CD4-positive, alpha-beta T cell treated with Interleukin-4 for 4 hours (primary cell): Measurements from ENCODE around the gene BRS3.
"Not testable (repeated sequence)": the region's sequence is repeated elsewhere in the genome, so short reads cannot be mapped to it uniquely, and the experiment has no call there.

ENCODE experiments used
- DNase-seq: peaks from one replicate; pipeline ENCODE4 v3.0.0-alpha.2; 2020

BRS3 gene

DNA sequence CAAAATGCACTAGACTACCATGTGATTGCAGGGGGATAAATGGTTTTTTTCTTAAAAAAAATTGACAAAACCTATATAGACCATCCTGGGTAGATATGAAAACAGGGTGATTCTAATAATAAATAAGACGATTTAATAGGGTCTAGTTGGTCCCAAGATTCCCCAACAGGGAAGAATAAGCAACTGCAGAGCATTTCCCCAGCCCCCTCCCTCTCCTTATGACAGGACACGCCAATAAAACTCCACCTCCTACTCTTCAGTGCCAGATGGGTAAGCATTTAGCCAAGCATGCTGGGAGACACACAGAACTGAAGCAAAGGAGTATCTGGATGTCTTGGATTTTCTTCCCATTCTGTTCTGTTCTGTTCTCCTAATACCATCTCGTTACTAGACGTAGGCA, at the start of gene BRS3:
BRS3 (plus strand) TSS at position 301 of the 400 bp plus-strand sequence. CDS start 168 bp downstream, outside the sequence.
- no peak for DNase-seq

DNA sequence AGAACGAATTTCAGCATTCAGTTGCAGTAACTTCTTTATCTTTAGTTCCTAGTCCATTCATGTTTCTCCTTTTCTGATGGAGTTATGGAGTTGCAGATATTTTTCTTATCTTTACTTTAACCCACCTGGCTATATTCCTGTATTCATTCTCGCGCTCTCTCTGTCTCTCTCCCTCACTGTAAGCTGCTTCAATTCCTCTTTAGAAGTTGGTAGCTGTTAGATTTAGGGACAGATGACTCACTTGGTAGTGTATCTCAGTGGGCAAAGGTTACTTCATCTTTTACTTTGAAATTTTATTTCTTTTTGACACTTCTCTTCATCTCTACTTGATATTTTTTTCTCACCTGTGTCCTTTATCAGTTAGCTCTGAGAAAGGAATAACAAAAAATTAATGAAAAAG, 49.6 kb upstream of the BRS3 start:
- no peak for DNase-seq

DNA sequence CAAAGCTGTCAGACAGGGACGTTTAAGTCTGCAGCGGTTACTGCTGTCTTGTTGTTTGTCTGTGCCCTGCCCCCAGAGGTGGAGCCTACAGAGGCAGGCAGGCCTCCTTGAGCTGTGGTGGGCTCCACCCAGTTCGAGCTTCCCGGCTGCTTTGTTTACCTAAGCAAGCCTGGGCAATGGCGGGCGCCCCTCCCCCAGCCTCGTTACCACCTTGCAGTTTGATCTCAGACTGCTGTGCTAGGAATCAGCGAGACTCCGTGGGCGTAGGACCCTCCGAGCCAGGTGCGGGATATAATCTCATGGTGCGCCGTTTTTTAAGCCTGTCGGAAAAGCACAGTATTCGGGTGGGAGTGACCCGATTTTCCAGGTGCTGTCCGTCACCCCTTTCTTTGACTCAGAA, 42.1 kb upstream of the BRS3 start:
- not testable (repeated sequence) for DNase-seq

DNA sequence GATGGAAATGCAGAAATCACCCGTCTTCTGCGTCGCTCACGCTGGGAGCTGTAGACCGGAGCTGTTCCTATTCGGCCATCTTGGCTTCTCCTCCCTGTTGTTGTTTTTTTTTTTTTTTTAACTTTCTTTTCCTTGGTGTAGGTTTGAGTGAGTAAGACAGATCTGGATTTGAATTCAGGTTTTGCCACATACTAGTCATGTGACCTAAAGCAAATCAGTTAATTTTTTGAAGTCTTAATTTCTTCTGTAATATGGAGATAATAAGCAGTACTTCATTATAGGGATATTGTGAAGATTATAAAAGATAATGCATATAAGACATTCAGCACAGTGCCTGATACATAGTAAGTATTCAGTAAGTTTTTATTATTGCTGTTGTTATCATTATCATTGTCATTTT, 41.5 kb upstream of the BRS3 start:
- no peak for DNase-seq

DNA sequence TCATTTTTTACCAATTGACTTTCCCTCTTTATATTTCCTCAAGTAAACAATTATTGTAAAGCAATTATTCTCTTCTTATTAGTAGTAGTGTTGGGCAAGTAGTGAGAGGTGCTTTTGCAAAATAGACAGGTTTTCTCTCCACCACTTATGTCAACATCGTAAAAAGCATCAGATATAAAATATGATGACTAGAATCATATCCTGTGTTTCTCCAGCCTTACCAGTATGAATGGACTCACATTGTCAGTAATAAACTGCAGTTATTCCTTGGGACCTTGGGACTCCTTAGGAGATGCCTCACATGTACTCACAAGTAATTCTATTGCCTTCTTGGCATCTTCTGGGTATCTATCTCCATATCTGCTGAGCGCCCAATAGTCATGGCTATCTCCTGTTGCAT, 40.4 kb upstream of the BRS3 start:
- DNase-seq = no peak

DNA sequence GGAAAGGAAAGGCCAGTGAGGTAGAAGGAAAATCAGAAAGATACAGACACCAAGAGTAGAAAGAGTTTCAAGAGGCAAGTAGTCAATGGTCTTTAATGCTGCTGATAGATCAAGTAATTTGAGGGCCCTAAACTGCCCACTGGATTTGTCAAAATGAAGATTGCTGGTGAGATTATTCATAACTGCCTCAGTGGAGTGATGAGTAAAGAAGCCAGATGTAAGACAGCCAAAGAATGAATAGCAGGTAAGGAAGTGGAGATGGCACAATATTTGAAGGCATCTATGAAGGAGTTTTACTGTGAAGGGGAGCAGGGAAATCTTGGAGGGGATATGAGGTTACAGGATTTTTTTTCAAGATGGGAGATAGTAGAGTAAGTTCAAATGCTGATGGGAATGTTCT, 39.8 kb upstream of the BRS3 start:
- no peak for DNase-seq

DNA sequence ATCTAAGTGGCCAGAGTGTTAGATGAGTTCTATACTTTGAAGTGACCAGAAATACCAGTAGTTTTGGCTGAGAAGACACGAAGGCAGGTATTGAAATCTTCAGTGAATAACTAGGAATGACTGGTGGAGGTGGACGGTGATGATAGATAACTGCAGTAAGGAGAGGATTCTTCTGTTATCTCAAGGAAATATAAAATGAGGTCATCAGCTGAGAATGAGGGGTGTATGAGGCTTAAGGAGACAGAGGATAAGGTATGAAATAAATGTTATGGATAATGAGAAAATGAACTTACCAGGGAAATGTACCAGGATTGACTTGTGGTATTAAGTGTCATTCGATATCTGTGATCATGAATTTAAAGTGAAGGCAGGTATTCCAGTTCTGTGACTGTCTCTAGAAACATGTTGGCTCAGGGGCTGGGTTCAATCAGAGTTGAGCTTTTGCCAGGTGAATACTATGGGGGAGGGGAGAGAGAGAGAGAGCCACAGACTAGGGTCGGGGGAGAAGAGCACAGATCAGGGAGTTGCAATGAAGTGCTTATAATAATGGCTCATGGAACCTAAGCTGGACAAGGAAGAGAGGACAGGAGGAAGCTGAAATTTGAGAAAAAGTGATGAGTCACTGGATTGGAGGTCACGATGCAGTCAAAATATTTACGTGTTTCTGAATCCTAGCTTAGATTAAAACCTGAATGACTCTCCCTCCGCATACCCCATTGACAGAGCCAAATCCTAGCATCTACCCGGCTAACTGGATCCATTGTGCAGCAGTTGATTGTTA, 37.5 kb upstream of the BRS3 start:
- DNase-seq = no peak

DNA sequence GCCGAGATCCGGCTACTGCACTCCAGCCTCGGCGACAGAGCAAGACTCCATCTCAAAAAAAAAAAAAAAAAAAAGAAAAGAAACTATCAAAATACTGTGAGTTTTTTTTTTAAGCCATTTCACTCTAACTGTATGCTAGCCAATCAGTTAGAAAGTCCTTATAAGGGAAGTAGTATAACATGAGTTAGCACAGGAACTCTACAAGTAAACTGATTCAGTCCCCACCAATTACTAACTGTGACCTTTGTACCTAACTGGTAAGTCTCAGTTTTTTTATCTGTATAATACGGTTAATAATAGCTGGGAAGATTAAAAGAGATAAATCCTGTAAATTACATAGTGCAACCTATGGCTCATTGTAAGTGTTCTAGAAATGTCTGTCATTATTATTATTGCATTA, 35.1 kb upstream of the BRS3 start:
- DNase-seq = no peak

DNA sequence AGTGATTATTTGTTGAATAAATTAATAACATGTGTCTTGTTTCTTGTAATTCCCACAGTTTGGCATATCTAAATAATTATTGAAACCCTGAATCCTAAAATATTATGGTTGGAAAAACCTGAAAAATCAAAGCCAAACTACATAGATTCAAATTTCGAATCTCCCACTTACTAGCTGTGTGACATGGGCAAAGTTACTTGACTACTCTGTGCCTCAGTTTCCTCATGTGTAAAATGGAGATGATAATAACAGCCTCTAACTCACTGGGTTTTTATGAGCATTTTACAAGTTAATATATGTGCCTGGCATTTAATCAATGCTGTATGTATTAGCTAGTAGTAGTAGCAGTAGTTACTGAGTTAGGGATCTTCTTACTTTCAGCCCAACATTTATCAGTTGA, 34.6 kb upstream of the BRS3 start:
- DNase-seq = no peak

DNA sequence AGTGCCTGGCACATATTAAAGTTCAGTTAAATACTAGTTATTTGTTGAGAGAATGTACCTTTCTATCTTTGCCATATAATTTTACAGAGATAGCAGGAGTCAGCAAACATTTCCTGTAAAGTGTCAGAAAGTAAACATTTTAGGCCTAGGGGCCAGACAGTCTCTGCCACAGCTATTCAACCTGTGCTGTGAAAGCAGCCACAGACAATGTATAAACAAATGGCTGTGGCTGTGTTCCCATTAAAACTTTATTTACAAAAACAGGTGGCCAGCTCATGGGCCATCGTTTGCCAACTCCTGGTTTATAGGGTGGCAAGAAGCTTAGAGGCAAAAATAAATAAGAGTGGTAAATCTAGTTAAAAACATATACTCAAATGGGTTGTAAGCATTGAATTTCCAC, 34.0 kb upstream of the BRS3 start:
- no peak for DNase-seq

DNA sequence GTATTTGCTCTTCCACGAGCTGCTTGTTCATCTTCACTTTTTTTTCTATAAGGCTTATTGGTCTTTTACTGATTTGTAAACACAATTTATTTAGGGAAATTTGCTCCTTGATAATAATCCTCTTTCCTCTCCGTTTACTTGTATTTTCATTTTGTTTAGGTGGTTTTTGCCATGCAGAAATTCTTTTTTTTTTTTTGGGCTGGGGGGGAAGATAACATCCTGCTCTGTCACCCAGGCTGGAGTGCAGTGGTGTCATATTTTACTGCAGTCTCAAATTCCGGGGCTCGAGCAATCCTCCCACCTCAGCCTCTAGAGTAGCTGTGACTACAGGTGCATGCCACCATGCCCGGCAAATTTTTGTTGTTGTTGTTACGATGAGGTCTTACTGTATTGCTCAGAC, 31.6 kb upstream of the BRS3 start:
- DNase-seq = no peak

DNA sequence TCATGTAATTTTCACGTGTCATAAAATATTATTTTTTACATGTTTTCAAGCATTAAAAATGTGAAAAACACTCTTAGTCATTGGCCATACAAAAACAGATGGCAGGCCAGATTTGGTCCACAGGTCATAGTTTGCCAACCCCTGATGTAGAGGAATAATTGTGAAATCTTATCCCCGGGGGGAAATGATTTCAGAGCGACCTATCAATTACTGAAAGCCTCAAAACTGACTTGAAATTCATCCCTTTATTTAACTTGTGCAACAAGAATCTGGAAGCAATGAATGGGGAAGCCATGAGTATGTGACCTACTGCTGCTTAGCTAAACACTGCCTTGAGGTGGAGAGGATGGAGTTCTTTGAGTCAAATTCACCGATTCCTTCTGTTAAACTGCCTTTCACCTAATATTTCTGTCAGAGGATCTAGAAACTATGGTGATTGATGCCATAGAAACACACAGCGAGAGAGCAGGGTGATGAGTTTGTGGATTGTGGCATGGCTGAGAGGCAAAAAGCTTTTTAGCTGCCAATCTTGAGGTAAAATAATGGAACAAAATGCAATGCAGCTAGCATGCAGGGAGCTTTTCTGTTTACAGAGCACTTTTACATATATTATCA, 30.3 kb upstream of the BRS3 start:
- no peak for DNase-seq

DNA sequence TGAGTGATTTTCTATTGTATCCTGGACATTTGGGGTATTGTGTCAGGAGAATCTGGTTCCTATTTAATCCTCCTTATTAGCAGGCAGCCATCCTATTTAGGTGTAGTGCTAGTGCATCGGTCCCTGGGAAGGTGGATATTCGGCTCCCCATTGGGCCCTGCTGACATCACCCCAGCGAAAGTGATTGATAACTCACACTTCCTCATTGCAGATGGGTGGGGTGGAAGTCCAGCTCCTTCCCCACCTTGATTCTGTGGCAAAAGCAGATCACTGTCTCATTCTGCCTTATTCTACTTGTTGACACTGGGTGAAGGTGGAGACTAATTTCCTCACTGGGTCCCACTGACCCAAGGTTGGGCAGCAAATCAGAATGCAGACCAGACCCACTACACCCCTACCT, 23.2 kb upstream of the BRS3 start:
- DNase-seq = no peak

DNA sequence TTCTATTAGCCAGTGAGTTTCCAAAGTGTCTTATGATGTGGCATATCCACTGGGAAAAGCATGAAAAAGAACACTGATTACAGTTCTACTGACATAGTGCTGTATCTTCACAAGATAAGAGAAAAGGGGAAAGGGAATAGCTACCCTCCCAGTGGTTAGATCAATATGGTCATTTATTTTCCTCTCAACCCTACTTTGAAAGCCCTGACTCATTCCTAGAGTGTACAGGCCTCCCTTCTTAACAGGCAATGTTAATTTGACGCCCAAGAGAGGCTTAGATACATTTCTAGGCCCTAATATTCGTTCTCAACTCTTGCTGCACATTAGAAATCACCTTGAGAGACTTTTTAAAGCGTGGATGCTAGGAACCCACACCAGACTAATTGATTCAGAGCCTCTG, 20.4 kb upstream of the BRS3 start:
- no peak for DNase-seq

DNA sequence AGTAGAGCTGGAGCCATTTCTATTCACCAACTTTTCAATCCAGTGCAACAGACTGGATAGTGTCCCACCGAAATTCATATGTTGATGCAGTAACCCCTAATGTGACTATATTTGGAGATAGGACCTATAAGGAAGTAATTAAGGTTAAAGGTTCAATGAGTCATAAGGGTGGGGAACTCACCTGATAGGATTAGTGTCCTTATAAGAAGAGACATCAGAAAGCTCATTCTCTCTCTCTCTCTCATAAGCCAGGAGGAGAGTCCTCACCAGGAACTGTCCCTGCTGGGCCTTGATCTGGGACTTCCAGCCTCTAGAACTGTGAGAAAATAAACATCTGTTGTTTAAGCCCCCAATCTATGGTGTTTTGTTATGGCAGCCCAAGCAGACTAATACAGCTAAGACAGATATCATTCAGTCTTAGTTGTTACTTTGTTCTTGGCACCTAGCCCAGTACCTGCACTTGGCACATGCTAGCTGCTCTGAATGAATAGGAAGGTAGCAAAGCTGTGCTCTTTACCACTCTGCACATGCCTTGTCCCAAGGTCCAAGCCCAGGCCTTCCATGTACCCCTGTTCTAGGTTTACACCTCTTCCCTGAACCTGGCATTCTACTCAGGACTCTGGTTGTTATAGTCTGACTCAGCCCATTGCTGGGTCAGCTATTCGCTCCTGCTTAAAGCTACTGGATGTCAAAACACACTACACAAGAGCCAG, 19.2 kb upstream of the BRS3 start:
- no peak for DNase-seq

DNA sequence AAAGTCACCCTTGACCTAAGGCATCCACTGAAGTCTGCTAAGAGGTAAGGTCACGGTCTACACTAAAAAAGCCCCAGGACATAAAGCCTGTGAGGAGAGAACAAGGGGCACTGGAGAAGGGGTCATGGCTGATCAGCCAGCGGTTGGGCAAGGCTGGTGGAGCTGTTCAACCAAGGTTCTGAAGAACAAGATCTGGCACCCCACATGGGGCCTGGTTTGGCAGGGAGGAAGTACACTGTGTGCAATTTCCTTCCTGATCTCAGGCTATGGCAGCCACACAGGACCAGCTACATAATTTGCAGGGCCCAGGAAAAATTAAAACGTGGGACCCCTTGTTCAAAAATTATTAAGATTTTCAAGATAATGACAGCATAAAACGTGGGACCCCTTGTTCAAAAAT, 14.1 kb upstream of the BRS3 start:
- no peak for DNase-seq

DNA sequence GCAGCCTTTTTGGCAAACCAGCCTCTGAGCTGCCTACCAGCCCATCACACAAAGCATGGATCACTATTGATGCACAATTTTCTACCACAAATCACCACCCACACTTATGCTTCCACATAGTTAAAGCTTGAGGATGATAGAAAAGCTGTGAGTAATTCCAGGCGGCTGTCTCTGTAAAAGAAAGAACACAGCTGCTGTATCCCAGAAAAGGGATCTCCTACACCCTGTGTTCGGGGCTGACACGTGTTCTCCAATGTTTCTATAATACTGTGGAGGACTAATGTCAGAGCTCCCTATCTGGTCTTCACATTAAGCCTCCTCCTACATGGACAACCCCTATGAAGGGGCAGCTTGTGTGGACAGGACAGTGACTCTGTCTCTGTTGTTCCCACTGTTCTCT, 12.5 kb upstream of the BRS3 start:
- no peak for DNase-seq

DNA sequence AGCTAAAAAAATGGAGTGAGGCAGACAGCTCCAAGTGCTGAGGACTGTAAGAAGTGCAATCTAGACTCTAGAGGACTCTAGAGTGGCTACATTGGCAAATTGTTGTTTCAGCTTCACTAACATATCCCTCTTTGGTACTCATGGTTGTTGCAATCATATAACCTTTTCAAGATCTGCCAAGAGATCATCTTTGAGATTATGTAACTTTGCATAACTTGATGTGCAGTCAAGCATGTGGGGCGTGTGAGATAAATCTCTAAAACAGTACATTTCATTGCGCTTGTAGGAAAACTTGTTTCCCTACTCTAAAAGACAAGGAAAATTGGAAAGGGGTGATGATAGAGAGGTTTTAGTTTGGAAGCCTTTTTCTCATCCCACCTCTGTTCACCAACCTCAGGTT, 11.2 kb upstream of the BRS3 start:
- no peak for DNase-seq

DNA sequence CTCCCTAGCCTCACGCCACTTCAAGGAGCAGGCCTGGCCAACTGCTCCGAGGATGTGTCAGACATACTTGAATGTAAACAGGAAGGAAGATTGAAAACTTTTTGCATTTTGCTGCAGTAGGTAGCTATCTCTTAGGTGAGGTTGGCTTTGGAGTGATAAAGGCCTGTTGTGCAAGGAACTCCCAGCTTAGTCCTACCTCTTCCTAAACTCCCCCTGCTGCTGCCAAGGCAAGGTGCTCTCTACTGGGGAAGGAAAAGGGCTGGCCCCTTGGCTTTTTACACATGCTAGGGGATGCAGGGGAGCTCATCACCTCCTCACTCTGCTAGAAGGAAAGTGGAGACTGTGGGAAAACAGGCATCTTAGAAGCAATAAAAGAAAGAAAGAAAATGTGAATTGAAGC, 10.7 kb upstream of the BRS3 start:
- DNase-seq = no peak

DNA sequence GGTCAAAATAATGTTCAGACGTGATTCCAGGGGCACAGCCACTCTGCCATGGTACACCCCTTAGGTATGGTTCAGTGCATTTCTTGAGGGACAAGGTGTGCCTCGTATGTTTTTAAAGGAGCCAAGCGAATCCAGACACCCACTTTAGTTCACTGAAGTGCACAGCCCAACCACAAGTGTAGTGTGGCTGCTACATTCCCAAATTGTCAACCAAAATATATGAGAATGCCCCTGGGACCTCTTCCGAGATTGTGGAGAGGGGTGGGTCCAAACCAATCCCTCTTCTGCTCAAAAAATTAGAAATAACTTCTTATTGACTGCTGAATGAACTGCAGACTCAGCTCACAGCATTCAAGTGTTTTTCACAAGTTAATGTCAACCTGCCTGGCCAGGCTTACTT, 7.4 kb upstream of the BRS3 start:
- DNase-seq = no peak

DNA sequence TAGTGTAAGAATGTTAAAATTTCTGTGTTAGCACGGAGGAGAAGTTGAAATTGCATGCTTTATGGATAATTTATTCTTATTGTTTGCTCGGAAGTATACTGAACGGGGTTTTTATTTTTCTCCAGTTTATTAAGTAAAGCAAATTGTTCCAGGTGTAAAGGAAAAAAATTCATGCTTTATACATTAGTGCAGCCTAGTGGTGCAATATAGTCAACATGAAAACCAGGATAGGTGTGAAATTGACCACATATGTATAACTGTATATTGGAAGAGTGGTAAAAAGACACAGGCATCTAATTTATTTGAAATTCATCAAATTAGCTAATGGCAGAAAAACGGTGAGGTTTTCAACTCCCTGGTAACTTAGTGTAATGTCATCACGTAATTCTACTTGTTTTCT, 959 bp downstream of the BRS3 start:
- no peak for DNase-seq

DNA sequence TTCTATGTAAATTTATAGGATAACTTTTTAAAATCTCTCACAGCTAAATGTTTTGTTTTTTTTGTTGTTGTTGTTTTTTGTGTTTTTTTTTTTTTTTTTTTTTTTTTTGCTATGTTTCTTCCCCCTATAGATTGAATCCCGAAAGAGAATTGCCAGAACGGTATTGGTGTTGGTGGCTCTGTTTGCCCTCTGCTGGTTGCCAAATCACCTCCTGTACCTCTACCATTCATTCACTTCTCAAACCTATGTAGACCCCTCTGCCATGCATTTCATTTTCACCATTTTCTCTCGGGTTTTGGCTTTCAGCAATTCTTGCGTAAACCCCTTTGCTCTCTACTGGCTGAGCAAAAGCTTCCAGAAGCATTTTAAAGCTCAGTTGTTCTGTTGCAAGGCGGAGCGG, 4.1 kb downstream of the BRS3 start:
- DNase-seq = no peak

DNA sequence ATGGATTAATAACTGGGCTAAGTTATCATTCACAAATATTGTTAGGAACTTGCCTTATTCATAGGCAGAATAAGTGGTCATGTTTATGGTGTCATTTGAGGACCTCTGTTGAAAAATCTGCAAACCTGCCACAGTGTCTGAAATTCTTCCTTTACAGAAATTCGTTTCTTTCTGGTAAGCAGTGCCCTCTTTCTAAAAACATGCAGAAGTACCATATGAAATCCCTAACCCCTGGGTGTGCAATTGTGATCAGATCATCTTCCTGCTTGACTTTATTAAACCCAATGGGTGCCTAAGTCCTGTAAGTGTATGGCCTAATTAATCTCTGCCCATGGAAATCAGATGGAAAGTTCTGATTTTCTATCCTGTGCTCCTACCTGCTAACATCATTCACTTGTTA, 5.3 kb downstream of the BRS3 start:
- no peak for DNase-seq

DNA sequence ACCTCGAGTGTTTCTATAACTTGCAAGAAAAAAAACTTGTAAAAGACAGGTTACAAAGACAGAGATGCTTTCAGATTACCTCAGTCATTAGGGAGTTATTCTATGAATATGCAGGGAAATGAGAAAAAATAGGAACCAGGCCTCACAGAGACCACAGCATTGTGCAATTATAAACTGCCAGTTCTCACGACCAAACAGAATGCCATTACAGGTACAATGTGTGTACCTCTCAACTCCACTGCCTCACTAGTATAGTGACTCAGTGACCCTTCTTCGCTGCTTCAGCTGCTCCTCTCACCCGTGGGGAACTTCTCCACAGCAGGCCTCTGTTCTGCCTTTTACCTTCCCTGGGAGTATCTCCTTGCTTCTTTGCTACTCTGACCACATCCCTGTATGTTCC, 7.3 kb downstream of the BRS3 start:
- no peak for DNase-seq
